ENCODE measurements around the gene CRLF3.
"Not testable (repeated sequence)": the region's sequence is repeated elsewhere in the genome, so short reads cannot be mapped to it uniquely, and the experiment has no call there.

The CRLF3 gene

GRCh38 chr17:30735206-30735605 is 89.3 kb downstream of the CRLF3 start:
- DNase-seq: peak; percentile 40

- not testable (repeated sequence) for DNase-seq
Observed at GRCh38 chr17:30734153-30734552, 90.3 kb downstream of the CRLF3 start.
